LNCAP (cell line): ENCODE results near the gene PCSK5.

Source experiments
- TF ChIP-seq, protein P1 (sequence below): fragments of 450-650 bp; IDR thresholded peaks from 2 replicates; pipeline ENCODE4 v1.5.1; 2017; ENCODE audit warnings: mild to moderate bottlenecking

PCSK5 gene

GRCh38 chr9:76116913-76117312 is 226.4 kb downstream of the PCSK5 start:
- TF ChIP-seq, protein P1, sequence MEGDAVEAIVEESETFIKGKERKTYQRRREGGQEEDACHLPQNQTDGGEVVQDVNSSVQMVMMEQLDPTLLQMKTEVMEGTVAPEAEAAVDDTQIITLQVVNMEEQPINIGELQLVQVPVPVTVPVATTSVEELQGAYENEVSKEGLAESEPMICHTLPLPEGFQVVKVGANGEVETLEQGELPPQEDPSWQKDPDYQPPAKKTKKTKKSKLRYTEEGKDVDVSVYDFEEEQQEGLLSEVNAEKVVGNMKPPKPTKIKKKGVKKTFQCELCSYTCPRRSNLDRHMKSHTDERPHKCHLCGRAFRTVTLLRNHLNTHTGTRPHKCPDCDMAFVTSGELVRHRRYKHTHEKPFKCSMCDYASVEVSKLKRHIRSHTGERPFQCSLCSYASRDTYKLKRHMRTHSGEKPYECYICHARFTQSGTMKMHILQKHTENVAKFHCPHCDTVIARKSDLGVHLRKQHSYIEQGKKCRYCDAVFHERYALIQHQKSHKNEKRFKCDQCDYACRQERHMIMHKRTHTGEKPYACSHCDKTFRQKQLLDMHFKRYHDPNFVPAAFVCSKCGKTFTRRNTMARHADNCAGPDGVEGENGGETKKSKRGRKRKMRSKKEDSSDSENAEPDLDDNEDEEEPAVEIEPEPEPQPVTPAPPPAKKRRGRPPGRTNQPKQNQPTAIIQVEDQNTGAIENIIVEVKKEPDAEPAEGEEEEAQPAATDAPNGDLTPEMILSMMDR: no peak

DNA sequence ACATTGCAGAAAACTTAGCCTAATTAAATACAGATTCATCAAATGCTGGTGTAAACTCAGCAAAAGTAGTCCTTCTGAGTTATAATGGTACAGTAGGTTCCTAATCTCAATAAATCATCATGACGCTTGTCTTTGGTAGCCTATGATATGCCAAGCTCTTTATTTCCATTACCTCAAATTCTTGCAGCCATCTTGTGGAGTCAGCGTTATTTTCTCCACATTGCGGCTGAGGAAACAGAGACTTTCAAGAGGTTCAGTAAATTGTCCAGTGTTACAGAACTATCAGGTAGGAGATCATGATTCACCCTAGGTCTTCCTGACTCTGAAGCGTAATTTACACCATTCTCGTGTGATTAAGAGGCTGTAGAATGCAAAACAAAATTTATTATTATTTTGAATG is 237.2 kb downstream of the PCSK5 start:
- TF ChIP-seq, protein P1: no peak

- TF ChIP-seq, protein P1: no peak
Observed at GRCh38 chr9:76135902-76136301, 245.4 kb downstream of the PCSK5 start.

DNA sequence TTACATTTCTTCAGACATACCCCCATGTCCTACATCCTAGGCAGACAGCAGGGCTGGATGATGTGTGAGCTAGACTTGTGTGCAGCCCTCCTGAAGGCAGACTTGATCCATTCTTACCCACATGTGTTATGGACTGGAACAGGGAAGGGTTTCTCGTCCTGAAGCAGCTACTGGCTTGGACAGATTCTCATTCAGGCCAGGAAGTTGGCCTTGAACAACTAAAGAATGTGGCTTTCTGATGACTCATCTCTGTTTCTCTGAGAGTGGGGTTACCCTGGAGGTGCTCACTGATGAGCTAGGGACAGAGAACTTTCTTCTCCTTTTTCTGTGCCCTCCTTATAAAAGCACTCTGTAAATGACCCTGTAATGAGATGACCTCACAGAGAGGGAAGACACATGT is 246.5 kb downstream of the PCSK5 start:
- TF ChIP-seq, protein P1: no peak

DNA sequence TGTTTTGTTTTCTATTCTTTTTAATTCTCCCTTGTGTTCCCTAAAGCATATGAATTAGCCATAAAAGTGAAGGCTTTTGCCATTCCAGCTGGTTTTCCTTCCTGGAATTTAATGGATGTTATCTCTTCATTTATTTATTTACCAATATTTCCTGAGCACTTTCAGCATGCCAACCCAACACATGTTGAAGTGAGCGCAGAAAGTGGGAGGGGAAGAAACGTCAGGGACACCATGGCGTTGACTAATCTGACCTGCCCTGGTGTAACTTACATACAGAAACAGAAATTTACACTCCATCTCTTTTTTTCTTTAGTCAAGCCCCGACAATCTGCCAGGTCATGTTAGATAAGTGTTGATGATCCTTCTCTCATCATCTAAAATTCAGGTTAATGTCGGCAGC is 247.5 kb downstream of the PCSK5 start:
- TF ChIP-seq, protein P1: no peak

DNA sequence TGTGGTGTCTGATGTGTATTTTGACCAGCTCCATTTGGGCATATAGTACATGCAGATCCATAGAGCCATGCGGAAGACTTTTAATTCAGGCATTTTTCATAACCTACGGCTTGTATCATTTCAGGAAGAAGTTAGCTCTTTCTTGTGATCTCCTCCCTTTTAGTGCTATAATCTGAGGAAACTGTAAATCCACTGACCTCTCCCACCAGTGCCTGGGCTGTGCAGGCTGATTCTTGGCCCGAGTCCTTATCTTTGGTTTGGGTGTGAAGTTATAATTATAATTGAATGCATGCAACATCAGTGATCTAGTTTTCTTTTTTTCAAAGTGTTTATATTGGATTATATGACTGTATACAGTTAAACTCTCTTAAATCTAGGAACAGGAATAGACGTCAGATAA is 247.9 kb downstream of the PCSK5 start:
- TF ChIP-seq, protein P1: no peak

DNA sequence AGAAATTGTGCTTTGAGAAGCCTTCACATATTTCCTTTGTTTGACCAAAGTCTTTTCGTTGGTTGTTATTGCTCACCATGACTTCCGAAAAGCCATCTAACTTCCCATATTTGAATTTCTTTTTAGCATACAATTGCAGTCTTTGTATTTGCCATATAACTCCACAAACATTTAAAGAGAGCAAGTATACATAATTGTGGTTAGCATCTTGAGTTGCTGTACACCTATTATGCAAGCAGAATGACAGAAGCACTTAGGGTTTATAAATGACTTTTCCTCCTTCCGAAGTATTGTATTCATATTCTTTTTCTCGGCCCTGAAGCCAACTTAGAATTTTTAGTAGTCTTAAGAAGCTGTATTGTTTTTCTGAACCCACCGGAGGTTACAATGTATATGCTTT is 253.4 kb downstream of the PCSK5 start:
- TF ChIP-seq, protein P1: no peak

- TF ChIP-seq, protein P1: no peak
Observed at GRCh38 chr9:76150013-76150412, 259.5 kb downstream of the PCSK5 start.
